ENCODE data around the gene FRS3.
"Not testable (repeated sequence)": the region's sequence is repeated elsewhere in the genome, so short reads cannot be mapped to it uniquely, and the experiment has no call there.

The FRS3 gene

DNA sequence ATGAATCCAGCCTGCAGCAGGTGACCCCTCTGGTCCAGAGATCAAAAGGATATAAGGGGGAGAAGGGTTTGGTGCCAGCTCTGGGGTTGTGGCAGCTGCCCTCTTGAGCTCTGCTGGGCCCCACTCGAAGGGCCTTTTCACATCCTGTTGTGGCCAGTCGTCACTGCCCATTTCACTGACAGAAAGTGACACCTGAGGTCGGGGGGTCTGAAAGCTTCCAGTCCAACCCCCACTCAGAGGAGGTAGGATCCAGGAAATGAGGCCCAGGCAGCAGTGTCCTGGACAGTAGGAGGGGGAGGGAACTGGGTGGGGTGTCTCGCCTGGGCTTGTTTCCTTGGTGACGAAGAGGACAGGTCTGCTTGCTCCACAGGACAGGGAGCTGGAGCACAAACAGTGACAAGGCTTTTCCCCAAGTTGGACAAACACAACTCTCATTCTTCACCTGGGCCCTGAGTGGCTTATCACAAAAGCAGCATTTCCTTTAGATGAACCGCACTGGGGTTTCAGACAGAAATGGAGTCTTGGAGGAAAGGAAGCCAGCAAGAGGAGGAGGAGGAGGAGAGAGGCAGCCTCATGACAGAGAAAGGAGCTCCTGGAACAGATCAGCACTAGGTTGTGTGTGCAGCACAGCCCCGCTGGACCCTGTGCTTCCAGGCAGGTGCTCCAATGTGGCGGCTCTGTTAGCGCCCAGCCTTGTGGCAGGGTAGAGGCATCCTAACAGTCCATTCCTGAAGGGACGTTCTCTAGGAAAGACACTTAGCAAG lies 11.0 kb downstream of the FRS3 start:
- no peak for DNase-seq

- DNase-seq, result no peak
Measured at GRCh38 chr6:41767112-41767833, 12.4 kb downstream of the FRS3 start.

DNA sequence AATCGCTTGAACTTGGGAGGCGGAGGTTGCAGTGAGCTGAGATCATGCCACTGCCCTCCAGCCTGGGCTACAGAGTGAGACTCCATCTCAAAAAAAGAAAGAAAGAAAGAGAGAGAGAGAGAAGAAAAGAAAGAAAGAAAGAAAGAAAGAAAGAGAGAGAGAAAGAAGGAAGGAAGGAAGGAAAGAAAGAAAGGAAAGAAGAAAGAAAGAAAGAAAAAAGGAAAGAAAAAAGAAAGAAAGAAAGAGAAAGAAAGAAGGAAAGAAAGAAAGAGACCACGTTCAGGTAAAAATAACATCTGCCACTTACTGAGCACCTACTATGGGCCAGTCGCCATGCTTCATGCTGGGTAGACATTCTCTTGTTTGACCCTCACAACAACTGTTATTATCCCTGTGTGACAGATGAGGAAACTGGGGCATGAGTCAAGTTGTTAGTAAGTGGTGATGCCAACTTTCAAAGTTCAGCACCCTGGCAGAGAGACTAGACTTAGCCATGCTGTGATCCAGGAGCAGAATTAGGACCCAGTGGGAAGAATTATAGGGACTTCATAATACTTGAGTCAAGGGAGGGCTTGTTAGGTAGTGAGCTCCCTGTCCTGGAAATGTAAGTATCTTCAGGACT lies 13.5 kb downstream of the FRS3 start:
- not testable (repeated sequence) for DNase-seq

DNA sequence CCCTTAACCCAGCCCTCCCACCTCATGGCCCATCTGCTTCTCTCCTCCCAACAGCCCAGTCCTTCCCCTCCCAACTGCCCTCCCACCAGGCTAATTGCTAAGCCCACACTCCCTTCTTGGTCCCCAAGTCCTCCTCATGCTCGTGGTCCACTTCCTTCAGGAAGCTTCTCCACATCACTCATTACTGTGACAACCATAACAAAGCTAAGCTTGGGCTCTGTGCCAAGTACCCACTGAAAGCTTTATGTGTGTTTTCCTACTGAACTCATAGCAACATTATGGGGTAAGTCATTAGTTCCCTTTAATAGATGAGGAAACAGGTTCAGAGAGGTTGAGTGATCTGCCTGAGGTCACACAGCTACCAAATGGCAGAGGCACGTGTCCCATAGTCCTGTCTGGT lies 16.2 kb downstream of the FRS3 start:
- DNase-seq, result no peak

DNA sequence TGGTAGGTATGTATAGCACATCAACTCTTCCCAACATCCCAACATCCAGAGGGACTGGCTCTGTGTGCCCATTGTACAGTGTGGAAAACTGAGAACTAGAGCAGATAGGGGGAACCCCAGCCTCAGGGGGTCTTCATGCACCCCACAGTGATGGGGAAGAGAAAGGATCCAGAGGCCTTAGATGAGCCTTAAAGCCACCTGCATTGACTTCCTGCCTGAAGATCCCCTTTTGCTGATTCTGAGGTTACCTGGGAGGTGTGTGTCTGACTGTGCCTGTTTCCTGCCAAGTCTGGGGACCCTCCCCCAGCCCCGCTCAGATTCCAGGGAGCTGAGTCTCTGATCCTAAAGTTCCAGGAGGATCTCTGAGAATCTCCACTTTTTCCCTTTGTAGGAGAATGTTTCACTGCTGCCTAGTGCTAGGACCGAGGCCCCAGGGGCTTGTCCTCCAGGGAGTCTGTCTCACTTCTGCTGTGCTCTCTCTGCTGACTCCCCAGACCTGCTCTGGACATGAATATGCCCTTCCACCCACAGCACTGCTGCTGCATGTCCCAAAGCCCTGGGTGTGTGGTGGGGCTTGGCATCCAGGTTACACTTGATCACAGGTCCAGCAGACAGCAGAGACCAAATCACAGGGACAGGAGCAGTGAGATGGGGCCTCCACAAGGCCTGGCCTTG lies 19.7 kb downstream of the FRS3 start:
- DNase-seq, result no peak

DNA sequence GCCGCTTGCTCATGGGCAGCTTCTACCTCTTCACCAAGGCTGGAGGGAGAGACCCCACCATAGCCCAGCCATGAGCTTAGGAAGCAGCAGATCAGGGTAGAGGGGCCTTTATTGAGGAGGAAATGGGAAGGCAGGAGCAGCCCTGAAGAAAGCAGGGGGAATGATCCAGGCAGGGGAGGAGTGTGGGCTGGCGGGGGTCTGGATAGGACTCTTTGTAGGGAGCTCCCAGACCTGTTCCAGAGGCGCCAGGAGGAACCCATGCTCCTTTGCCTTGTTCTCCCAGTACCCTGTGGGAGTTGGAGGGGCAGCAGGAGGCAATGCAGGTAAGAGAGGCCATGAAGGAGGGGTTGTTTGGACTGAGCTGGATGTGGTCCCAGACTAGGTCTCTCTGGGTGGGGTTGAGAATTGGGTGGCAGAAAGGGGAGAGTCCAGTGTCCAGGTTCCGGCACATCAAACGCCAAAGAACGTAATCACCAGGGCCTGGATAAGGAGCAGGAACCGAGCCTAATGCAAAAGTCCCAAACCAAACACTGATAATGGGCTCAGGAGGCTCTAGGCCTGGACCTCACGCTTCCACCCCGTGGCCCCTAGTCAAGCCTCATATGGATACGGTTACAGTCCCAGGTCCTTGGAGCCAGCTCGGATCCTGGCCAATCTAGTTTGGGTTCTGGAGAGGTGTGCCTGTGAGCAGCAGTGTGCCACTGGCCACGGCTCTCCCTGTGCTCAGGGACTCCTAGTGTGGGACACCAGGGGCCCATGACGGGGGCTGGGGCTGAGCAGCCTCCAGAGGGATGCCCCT lies 20.4 kb downstream of the FRS3 start:
- DNase-seq, result no peak

DNA sequence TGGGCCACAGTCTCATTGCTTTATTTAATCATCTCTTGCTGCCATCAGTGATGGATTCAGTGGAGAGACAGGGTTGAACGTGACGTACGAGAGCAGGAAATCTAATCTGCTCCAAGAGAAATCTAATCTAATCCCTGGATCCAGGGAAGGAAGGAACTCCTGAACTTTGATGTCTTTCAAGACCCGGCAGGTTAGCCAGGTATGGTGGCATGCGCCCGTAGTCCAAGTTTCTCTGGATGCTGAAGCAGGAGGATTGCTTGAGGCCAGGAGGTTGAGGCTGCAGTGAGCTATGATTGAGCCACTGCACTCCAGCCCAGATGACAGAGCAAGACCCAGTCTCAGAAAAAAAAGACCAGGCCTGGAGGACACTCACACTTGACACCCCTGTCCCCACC lies 21.1 kb downstream of the FRS3 start:
- no peak for DNase-seq

- no peak for DNase-seq
Measured at GRCh38 chr6:41757931-41758640, 21.6 kb downstream of the FRS3 start.

- no peak for DNase-seq
Measured at GRCh38 chr6:41757271-41757670, 22.4 kb downstream of the FRS3 start.

GRCh38 chr6:41756354-41756753 lies 23.3 kb downstream of the FRS3 start:
- DNase-seq, result no peak

GRCh38 chr6:41755895-41756294 lies 23.8 kb downstream of the FRS3 start:
- DNase-seq, result no peak

- no peak for DNase-seq
Measured at GRCh38 chr6:41750374-41750773, 29.3 kb downstream of the FRS3 start.

DNA sequence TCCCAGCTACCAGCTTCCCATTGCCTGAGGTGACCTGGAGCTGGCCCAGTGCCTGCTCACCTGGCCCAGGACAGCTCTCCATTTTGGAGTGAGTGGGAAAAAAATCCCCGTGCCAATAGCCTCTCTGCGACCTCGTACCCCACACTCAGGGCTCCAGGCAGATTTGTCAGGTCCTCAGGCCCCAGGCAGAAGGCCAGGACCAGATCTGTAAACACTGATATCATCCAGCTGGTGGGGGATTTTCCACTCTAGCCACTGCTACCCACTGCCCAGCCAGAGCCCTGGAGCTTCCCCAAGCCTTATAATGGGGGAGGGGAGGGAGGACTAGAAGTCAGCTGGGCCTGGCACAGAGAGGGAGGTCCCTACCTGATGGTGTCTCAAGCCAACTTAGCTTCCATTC lies 31.2 kb downstream of the FRS3 start:
- DNase-seq, result no peak

- DNase-seq, result no peak
Measured at GRCh38 chr6:41748102-41748477, 31.6 kb downstream of the FRS3 start.

GRCh38 chr6:41747256-41748101 lies 32.2 kb downstream of the FRS3 start, which contains the start of gene PGC:
TSS of gene PGC (minus strand) at chr6:41747397. CDS start at chr6:41747334, 63 bp downstream.
- no peak for DNase-seq

GRCh38 chr6:41746107-41746506 lies 33.6 kb downstream of the FRS3 start:
- no peak for DNase-seq

- no peak for DNase-seq
Measured at GRCh38 chr6:41744236-41744787, 35.4 kb downstream of the FRS3 start.

GRCh38 chr6:41743406-41744235 lies 36.1 kb downstream of the FRS3 start:
- no peak for DNase-seq

Data from C1 segment of cervical spinal cord (tissue), 14 donors.